Head of caudate nucleus (tissue), 42 donors: ENCODE measurements around the gene UPF2.
"Not testable (repeated sequence)": the region's sequence is repeated elsewhere in the genome, so short reads cannot be mapped to it uniquely, and the experiment has no call there.

ENCODE experiments used
- DNase-seq, 42 donors: peaks; one replicate each; pipeline versions ENCODE4 v3.0.0 to v3.0.0-alpha.2; 2020 to 2021; ENCODE audit warnings: mixed read lengths in 7 of 42
- intact Hi-C: fragments of 100-400 bp; cut with DNase I; formaldehyde crosslinking; loops from one replicate; pipeline ENCODE4 v1.15.0; 2022

Gene UPF2

GRCh38 chr10:12050528-12050927 lies 7.9 kb upstream of the UPF2 start:
- no peak for DNase-seq
- intact Hi-C loops = no loop called here

DNA sequence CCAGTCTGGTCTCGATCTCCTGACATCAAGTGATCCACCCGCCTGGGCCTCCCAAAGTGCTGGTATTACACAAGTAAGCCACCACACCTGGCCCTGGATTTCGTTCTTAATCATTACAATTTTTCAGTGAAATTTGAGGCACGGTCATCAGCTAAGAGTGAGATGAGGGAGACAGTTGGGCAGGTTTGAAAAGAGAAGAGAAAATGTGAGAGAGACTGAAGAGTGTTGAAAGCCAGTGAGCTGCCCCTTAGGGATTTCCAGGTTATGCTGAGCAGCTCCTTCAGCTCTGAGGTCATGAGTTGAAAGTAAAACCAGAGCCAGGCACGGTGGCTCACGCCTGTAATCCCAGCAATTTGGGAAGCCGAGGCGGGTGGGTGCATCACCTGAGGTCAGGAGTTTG lies 5.9 kb upstream of the UPF2 start:
- intact Hi-C loops = loop anchor here (10.0 kb wide), 1 partner anchor 146 kb away; the partner anchor contains the start of genes CDC123 and NUDT5
- no peak for DNase-seq

- intact Hi-C loops = loop anchor here (10.0 kb wide), 1 partner anchor 149 kb away; the partner anchor contains the start of genes CDC123 and NUDT5
- no peak for DNase-seq
Observed at GRCh38 chr10:12045596-12045995, 3.0 kb upstream of the UPF2 start.

DNA sequence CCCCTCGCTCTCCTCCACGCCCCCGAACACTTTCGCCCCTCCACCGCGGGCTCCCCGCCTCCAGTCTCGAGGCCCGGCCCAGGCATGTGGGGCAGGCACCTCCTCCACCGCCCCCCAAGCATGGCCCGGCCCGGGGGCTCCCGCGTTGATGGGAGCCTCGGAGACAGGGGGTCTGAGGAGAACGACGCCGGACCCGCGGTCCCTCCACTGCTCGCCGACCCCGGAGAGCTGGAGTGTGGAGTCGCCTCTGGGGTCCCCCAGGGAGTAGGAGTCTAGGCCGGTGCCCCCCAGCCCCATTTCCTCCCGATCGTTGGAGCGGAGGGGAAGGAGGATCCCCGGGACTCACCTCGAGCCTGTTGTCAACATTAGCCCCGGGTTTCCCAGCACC lies 206 bp downstream of the UPF2 start:
- intact Hi-C loops = loop anchor here (10.0 kb wide), 1 partner anchor 152 kb away; the partner anchor contains the start of genes CDC123 and NUDT5
- DNase-seq = peak in 26 of 42 donors; percentile 12 to 63 (median 36)

DNA sequence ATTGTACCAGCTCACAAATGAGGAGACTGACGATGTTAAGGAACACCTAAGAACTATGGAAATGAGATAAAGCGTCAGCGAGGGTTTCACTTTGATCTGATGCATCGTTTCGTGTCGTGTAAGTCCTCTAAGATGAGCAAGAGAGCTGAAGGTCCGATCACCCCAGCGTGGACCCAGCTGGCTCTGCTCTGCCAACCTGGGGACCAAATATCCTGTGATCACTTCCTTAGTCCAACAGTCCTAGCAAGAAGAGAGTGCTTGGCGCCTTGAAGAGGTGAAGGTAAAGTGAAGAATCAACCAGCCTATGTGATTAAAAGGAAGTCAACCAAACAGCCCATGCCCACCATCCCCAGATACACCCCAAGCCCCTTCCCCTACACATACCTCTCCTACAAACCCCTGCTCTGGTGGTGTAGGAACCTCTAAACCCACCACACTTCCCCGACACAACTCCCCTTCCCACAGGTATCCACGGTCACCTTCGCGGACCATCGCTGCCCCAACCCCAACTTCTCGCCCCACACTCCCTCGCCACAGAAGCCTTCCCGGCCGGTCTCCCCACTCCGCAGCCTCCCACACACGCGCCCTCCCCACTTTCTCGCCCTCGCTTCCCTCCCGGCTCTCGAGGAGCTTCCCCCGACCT lies 722 bp downstream of the UPF2 start:
- intact Hi-C loops = loop anchor here (10.0 kb wide), 1 partner anchor 153 kb away; the partner anchor contains the start of genes CDC123 and NUDT5
- peak in 16 of 42 donors; percentile 7 to 51 (median 17) for DNase-seq

- intact Hi-C loops = no loop called here
- DNase-seq = no peak
Observed at GRCh38 chr10:12036073-12036655, 6.4 kb downstream of the UPF2 start.

DNA sequence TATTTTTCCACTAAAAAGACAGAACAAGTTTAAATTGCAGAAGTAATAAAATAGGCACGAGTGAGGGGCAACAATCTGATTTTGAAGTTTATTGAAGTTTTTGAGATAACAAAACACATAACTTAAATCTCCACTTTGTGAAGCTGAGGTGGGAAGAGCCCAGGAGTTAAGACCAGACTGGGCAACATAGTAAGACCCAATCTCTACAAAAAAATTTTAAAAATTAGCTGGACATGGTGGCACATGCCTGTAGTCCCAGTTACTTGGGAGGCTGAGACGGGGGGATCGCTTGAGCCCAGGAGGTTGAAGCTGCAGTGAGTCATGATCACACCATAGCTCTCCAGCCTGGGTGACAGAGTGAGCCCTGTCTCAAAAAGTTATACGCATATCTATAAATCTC lies 11.2 kb downstream of the UPF2 start:
- intact Hi-C loops = no loop called here
- no peak for DNase-seq

- no peak for DNase-seq
Observed at GRCh38 chr10:12027539-12027938, 15.1 kb downstream of the UPF2 start.

DNA sequence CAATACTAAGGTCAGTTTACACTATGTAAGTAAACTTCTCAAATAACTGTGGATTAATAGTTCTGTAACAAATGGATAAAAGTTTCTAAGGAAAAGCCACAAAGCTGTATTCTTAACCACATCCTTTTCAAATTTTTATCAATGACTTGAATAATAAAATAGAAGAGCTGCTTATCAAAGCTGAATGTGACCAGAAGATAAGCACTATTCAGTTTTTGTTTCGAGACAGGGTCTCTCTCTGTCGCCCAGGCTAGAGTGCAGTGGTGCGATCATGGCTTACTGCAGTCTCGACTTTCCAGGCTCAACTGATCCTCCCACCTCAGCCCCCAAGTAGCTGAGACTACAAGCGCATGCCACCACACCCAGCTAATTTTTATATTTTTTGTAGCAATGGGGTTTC lies 17.0 kb downstream of the UPF2 start:
- intact Hi-C loops = no loop called here
- DNase-seq = no peak

More at GRCh38 chr10:12027539-12027938, 15.1 kb downstream of the UPF2 start:
- intact Hi-C loops = no loop called here

DNA sequence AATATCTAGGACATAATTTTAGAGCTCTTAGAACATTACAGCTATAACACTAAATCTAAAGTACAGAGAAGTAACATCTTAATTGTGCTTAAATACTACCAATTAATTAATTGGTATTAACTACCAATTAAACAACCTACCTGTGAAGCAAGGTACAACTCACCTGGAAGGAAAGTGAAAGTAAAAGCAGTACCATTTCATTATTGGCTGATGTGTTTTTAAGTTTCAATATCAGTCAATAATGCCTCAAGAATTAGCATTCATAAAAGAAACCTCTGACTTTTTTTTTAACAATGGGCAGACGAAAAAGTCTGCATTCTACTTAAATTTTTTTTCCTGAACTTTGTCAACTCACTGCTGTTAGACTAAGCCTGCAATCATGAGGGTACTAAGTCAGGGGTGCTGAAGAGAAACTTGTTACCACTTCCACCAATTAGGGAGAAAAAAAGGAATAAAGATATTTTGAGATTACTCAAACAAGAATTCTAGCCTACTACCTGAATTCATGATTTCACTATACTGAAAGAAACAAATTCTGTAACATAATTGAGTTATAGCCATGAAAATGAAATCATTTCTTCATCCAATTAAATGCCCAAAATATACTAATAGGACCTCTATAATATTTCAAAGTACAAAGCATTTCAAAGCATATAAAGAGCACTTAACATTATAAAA lies 19.9 kb downstream of the UPF2 start:
- intact Hi-C loops = no loop called here
- no peak for DNase-seq

GRCh38 chr10:12020574-12020973 lies 22.0 kb downstream of the UPF2 start:
- intact Hi-C loops = no loop called here
- no peak for DNase-seq

DNA sequence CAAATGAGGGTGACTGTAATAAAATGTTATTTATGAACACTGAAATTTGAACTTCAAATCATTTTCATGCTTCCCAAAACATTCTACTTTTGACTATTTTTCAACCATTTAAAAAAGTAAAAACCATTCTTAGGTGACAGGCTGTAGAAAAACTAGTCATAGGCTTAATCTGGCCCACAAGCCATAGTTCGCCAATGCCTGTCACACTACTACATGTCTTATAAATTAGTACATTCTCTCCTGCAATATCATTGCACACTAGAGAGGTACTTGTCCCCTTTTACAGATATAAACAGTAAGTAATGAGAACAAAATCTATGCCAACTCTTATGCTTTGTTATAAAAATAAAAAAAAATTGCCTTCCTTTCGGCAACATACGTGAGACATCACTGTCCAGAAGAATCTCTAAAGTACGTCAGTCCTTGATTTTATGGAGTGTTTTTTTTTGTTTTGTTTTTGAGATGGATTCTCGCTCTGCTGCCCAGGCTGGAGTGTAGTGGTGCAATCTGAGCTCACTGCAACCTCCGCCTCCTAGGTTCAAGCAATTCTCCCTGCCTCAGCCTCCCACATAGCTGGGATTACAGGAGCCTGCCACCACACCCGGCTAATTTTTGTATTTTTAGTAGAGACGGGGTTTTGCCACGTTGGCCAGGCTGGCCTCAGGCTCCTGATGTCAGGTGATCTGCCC lies 23.2 kb downstream of the UPF2 start:
- intact Hi-C loops = no loop called here
- peak in 1 of 42 donors; percentile 4 for DNase-seq

- intact Hi-C loops = no loop called here
Observed at GRCh38 chr10:12018438-12019282, 23.9 kb downstream of the UPF2 start.

GRCh38 chr10:12013926-12014325 lies 28.7 kb downstream of the UPF2 start:
- DNase-seq = no peak
- intact Hi-C loops = no loop called here

More at GRCh38 chr10:12018438-12019282, 23.9 kb downstream of the UPF2 start:
- DNase-seq = no peak

DNA sequence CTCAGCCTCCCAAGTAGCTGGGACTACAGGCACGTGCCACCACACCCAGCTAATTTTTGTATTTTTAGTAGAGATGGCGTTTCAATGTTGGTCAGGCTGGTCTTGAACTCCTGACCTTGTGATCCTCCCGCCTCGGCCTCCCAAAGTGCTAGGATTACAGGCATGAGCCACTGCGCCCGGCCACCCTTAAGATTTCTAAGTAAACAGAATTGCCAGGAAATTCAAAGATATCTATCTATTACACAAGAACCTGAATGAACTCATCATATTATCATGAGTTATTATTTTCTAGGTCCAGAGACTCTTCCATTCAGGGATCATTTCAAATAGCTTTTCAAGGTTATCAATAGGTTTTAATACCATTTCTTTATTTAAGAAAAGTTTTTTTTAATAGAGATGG lies 29.2 kb downstream of the UPF2 start:
- DNase-seq, intact Hi-C loops: not testable (repeated sequence)

GRCh38 chr10:12010353-12010752 lies 32.3 kb downstream of the UPF2 start:
- DNase-seq = no peak
- intact Hi-C loops = no loop called here

DNA sequence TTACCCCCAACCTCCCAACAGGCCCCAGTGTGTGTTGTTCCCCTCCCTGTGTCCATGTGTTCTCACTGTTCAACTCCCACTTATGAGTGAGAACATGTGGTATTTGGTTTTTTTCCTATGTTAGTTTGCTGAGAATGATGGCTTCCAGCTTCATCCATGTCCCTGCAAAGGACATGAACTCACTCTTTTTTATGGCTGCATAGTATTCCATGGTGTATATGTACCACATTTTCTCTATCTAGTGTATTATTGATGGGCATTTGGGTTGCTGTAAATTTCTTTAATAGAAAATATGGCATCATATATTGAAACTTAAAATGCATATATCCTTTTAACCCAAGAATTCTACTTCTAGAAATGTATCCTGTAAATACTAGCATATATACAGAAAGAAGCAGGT lies 33.8 kb downstream of the UPF2 start:
- intact Hi-C loops = not testable (repeated sequence)

GRCh38 chr10:12006671-12007070 lies 35.9 kb downstream of the UPF2 start:
- intact Hi-C loops = no loop called here
- no peak for DNase-seq

More for the DNA sequence above, 33.8 kb downstream of the UPF2 start:
- DNase-seq = not testable (repeated sequence)
